Astrocyte of the hippocampus (primary cell): ENCODE results near the gene AGO3.
"Not testable (repeated sequence)": the region's sequence is repeated elsewhere in the genome, so short reads cannot be mapped to it uniquely, and the experiment has no call there.

Experiments used
- DNase-seq: peaks from one replicate; pipeline ENCODE4 v3.0.0; 2011; ENCODE audit warnings: low read depth, low spot score

AGO3 gene

GRCh38 chr1:35925741-35926140 is 5.2 kb upstream of the AGO3 start:
- peak; percentile 78 for DNase-seq

- no peak for DNase-seq
These were observed 3.4 kb upstream of the AGO3 start for GRCh38 chr1:35927472-35927871.

- DNase-seq = peak; percentile 64
These were observed 944 bp upstream of the AGO3 start for GRCh38 chr1:35929730-35930592.

DNA sequence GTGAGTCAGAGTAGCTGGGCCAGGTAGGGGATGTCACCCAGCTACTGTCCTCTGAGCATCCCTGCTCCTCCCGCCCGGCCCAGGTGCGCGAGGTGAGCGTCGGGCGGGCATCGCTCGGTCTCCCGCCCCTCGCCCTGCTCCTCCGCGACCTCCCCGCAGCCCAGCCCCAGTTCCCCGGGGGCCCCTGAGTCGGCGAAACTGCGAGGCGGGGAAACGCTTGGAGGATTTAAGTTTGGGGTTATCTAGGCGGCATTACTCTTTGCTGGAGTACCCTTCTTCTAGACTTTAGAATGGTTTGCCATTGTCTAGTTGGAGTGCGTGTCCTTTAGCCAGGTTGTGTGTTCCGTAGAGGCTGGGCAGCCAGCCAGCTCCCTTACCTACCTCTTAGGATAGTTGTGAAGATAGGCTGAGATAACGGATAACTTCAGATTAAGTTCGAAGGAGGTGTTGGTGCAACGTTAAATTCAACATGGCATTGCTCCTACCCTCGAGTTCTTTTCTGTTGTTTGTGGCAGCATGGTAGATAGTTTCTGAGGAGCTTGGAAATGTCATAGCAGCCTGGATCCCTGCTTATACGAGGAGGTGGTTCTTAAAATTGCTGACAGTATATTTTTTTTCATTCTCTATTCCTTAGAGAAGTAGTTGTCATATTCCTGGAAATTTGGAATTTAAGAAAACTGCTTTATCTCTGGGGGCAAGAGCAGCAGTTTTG is 697 bp downstream of the AGO3 start:
- peak; percentile 43 for DNase-seq

GRCh38 chr1:35932158-35932636 is 1.3 kb downstream of the AGO3 start:
- no peak for DNase-seq

GRCh38 chr1:35932941-35933340 is 2.0 kb downstream of the AGO3 start:
- no peak for DNase-seq

DNA sequence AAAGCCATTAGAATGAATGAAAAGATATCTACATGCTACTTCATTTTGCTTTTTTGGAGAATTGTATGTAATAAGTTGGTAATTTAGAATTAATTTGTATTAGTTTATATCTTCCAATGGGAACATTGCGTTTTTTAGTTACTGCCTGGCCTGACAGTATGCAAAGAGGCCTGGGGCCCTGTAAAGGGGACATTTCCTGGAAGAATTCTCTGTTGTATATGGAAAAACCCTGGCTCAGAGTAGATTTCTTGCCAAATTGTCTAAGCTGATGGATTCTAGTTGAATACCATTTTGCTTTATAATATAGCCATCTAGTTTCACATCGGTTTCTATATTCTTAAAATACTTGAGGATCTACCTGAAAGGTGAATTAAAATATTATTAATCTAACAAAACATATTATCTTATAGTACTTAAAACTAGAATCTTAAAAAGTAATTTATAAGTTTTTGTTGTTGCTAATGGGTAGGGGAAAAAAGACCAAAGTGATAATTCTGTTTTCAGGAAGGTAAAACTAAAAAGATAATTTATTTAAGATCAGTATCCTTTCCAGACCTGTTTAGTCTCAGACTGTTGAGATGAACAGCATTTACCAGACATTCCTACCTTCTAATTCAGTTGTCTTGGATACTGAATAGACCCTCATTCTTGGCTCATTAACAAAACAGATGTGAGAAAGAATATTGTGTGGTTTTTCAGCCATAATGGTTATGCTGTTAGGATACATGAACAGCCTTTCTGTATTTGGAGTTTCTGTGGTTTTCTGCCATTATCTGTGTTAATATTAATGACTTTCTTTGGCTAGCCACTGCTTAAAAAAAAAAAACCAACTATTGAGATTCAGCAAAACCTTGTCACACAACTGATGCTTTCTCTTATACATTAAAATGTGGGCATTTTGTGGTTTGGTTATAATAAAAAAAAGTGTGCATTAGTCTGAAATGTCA is 4.8 kb downstream of the AGO3 start:
- DNase-seq = peak; percentile 62

DNA sequence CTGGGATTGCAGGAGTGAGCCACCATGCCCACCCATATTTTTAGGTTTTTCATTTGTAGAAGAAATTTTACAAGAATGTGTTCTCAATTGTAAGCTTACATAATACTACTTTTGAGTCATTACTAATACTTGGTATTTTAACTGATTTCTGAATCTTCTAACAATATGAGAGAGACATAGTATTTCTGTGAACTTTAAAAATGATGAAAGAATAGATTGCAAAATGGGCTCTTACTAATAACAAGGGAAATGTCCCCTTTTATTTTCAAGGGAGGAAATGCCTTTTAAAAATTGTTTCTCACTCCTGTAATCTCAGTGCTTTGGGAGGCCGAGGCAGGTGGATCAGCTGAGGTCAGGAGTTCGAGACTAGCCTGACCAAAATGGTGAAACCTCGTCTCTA is 5.9 kb downstream of the AGO3 start:
- no peak for DNase-seq

GRCh38 chr1:35939484-35939883 is 8.6 kb downstream of the AGO3 start:
- DNase-seq = no peak

- no peak for DNase-seq
These were observed 14.4 kb downstream of the AGO3 start for GRCh38 chr1:35945327-35945726.

- DNase-seq = no peak
These were observed 16.6 kb downstream of the AGO3 start for GRCh38 chr1:35947547-35947946.

GRCh38 chr1:35958558-35958957 is 27.7 kb downstream of the AGO3 start:
- no peak for DNase-seq

DNA sequence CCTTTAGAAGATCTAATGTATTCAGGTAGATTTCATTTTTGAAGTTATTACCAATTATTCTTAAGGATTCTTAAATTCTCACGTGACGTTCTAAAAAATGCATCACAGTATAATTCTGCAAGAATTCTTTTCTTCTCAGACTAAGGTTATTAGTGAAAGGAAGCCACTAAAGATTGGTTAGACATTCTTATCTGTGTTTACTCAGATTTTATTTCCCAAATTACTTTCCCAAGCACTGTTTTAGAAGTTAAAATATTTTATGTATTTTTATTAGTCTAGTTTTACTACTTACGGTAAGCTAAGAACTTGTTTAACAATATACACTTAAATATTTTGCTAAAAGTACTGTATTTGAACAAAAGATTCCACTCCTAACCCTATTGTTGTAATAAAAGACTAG is 28.4 kb downstream of the AGO3 start:
- no peak for DNase-seq

- no peak for DNase-seq
These were observed 32.0 kb downstream of the AGO3 start for GRCh38 chr1:35962952-35963351.

DNA sequence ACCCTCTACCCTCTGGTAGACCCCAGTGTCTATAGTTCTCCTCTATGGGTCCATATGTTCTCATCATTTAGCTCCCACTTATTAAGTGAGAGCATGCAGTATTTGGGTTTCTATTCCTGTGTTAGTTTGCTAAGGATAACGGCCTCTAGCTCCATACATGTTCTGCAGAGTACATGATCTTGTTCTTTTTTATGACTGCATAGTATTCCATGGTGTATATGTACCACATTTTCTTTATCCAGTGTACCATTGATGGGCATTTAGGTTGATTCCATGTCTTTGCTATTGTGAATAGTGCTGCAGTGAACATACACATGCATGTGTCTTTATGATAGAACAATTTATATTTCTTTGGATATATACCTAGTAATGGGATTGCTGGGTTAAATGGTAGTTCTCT is 33.4 kb downstream of the AGO3 start:
- not testable (repeated sequence) for DNase-seq

GRCh38 chr1:35968396-35968795 is 37.5 kb downstream of the AGO3 start:
- DNase-seq = no peak

DNA sequence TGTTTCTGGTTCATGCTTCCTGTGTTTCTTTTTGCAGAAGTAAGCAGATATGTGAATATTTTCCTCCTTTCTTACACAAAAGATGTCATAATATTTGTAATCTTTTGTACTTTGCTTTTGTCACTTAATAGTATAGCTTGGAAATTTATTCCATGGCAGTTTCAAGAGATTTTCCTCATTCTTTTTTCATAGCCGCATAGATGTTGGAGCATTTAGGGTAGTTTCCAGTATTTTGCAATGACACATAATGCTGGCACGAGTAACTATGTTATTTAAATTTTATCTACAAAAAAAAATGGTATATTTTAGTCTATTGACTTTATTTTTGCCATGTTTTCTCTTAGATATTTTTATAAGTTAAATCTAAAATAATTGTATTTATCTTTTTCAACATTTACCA is 40.7 kb downstream of the AGO3 start:
- no peak for DNase-seq

GRCh38 chr1:35972631-35973030 is 41.7 kb downstream of the AGO3 start:
- peak; percentile 2 for DNase-seq

DNA sequence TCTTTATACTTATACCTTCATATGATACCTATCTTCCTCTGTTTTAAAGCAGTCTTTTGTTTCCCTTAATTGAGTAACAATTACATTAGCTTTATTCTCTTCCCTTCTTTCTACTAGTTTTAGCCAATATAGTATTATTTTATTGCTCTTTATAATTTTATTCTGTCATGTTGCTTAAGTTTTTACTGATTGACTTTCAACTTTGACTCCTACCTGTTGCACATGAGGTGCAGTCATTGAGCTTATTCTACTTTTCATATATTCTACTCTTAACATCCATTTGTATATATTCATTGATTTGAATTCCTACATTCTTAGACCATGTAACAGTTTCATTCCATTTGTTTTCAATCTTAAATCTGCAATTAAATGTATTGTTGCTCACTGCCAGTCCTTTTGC is 49.2 kb downstream of the AGO3 start:
- DNase-seq = no peak

DNA sequence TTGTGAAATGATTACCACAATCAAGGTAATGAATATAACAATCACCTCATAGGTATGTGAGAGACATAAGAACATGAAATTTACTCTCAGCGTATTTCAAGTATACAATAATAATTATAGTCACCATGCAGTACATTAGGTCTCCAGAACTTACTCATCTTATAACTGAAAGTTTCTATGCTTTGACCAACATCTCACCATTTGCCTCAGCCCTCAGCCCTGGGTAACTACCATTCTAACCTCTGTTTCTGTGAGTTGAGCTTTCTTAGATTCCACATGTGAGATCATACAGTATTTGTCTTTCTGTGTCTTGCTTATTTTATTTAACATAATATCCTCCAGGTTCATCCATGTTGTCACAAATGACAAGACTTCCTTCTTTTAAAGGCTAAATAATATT is 57.3 kb downstream of the AGO3 start:
- no peak for DNase-seq

DNA sequence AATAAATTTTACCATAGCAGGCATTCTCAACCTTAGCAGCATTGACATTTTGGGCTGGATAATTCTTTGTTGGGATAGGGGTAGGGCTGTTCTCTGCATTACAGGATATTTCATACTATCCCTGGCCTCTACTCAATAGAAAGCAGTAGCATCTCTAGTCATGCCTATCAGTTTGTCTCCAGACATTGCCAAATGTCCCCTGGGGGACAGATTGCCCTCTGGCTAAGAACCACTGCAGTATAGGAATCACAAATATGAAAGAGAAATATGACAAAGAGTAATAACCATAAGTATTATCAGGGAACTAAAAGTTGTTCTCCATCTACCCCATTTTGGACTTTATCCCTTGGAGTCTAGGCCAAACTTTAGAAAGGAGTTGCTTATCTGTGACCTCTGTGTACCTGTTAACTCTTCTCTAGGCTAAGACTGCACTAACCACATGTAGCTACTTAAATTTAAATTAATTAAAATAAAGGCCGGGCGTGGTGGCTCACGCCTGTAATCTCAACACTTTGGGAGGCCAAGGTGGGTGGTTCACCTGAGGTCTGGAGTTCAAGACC is 76.1 kb downstream of the AGO3 start:
- no peak for DNase-seq

DNA sequence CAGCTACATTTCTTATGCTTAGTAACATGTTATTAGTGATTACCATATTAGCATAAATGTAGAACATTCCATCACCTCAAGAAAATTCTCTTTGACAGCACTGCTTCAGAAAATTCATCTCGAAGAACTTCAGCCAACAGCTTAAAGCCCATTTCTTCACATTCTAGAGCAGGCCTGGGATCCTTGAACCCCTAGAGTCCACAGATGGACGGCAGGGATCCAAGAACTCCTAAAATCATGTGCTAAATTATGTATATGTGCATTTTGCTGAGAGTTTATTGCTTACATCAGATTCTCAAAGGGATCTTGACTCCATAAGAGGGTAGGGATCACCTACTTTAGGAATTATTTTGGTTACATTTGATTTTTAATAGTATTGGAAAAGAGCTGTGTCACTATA is 76.8 kb downstream of the AGO3 start:
- DNase-seq = no peak
